Measurements from ENCODE around the gene VOPP1.

Gene VOPP1

DNA sequence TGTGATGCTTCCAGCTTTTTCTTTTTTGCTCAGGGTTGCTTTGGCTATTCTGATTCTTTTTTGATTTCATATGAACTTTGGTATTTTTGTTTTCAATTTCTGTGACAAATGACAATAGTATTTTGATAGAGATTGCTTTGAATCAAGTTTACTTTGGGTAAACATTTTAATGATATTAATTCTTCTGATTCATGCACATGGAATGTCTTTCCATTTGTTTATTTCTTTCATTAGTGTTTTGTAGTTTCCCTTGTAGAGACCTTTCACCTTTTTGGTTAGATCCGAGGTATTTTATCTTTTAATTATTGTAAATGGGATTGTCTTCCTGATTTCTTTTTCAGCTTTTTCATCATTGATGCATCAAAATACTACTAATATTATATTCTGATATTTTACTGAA, 114.0 kb downstream of the VOPP1 start:
- no peak for FAIRE-seq

DNA sequence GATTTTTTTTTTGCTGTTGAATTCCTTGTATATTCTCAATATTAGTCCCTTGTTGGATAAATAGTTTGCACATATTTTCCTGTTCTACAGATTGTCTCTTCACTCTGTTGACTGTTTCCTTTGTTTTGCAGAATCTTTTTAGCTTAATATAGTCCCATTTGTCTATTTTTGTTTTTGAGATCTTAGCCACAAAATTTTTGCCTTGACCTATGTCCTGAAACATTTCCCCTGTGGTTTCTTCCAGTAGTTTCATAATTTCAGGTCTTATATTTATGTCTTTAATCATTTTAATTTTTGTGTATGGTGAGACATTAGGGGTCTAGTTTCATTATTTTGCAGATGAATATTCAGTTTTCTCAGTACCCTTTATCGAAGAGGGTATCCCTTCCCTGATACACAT, 114.5 kb downstream of the VOPP1 start:
- FAIRE-seq: no peak

- FAIRE-seq: no peak
These were observed 119.3 kb downstream of the VOPP1 start for GRCh38 chr7:55452971-55453370.

DNA sequence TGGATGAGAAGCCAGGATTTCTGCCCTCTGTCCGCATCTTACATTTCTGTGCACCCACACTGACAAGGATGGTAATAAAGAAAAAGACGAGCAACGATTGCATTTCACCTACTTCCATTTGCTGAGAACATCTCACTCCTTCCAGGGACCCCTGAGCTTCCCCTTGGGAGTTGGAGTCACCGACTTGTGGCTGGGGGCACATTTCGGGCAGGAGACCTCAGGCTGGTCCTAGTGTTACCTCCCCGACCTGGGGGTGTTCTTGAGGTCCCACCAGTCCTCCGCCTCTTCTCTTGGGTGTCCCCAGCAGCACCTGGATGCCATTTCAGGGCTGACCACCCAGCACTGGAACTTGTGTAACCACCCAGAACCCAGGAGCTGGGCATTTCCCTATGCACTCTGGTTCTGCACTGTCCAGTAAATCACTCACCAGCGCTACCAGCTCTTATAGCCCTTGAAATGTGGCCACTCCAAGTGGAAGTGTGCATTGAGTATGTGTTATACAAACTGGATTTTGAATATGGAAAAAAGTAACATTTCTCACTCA, 122.2 kb downstream of the VOPP1 start:
- FAIRE-seq: no peak

DNA sequence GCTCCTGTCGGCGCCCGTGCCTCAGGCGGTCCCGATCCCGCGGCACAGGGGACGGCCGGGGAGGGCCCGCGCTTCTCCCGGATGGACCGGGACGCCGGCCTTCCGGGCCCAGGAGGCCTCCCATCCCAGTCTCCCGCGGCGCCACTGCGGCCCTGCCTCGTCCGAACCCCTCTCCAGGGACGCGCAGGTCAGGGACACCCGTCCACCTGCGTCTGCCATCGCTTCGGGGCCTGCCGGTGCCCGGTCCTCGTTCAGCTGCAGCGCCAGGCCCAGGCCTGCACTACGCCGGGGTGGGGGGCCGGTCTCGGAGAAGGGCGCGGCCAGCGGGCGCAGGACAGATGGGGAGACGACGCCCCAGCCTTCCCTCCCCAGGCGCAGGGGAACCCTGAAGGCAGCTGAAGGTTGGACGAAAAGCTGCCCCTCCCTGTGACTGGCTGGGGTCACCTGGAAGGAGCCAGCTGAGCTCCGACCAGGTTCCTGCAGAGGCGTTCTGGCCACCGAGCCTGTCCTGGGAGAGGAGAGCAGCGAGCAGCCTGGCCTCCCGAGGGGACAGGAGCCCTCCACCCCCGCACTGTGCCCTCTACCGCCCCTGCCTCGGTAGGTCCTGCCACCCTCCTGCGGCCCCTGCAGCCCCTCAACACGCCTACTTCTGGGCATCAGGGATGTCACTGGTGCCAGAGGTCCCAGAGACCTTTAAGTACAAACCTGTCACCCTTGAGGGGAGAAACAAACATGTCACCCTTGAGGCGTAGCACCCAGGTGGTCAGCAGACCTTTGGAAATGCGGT, 122.9 kb downstream of the VOPP1 start:
- no peak for FAIRE-seq

- FAIRE-seq: no peak
These were observed 123.8 kb downstream of the VOPP1 start for GRCh38 chr7:55448526-55448925.

DNA sequence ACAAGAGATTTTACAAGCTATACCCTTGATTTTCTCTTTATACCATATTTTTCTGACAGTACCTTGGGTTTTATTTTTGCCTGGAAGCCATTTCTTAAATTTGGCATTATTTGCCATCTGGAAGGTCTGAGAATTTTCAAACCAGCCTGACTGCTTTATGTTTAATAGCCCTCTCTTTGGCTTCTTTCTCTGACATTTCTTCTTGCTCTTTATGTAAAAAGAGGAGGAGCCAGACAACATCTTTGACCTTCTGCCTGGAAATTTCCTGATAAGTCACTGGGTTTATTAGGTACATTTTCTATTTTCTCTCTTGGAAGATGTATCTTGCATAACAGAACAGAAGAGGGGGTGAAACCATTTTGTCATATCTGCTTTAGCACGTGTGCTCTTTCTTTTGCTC, 127.5 kb downstream of the VOPP1 start:
- no peak for FAIRE-seq

DNA sequence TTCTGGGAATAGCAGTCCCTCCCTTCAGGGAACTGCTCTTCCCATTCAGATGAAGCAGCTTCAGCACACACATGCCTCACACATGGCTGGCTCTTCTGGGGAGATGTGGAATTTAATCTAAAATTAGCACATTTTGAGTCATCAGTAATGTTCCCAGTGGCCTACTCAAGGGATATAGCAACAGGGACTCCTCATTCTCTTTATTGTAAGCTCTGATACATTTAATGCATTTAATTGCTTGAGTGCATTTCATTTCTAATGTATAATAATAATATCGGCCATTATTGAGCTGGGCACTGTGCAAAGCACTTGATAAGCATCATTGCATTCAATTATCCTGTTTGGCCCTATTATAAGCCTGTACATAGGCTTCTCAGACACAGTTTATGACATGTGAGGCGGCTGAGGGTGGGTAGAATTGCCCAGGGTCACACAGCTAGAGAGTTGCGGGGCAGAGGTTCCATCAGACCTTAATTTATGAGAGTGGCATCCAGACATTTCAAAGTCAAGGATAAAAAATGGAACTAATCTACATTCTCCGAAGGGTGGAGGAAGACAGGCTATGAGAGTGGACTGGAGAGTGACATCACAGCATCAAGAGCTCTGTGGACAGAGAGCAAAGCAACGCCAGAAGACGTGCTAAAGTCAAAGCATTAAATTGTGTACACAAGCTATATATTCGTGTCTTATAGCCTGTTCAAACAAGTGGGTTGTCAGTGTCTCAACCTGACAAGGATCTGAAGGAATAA, 130.4 kb downstream of the VOPP1 start:
- no peak for FAIRE-seq

GRCh38 chr7:55441002-55441401, 131.3 kb downstream of the VOPP1 start:
- FAIRE-seq: no peak

- no peak for FAIRE-seq
These were observed 132.1 kb downstream of the VOPP1 start for GRCh38 chr7:55440040-55440690.

DNA sequence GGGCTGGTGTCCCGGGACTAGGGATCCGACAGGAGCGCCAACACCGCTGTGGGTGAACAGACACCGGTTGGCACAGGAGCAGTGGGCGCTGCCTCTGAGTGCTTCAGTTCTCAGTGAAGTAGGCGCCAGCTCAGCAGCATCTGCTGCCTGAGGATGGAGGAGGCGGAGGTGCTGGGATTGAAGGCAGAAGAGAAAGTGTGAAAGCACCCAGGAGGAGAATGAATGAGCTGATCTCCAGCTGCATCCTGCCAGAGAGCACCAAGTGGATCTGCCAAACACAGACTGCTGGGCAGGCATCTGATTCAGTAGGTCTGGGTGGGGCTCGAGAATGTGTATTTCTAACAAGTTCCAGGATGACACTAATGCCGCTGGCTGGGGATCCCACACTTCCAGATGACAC, 132.7 kb downstream of the VOPP1 start:
- no peak for FAIRE-seq

- no peak for FAIRE-seq
These were observed 133.4 kb downstream of the VOPP1 start for GRCh38 chr7:55438757-55439525.

DNA sequence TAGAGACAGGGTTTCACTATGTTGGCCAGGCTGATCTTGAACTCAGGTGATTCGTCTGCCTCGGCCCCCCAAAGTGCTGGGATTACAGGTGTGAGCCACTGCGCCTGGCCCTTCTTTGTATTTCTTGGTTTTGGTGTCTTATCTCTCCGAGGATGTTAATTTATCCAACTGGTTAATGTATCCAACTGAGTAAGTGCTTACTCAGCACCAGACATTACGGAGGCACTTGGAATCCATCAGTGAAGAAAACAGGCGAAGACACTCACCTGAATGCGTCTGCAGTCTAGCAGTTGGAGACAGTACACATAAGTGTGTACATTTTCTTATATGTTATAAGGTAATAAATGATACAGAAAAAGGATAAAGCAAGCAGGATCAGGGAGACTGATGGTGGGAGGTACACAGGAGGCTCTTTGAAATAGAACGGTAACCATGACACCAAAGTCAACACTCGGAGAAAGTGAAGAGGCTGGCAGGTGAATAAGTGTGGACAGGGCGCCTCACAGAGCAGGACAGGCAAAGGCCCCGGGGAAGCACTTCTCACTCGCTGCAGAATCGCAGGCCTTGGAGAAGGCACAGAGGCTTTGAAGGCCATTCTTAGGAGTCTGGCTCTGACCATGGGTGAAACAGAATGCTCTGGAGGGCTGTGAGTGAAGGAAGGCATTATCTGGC, 134.1 kb downstream of the VOPP1 start:
- FAIRE-seq: no peak

- FAIRE-seq: no peak
These were observed 134.9 kb downstream of the VOPP1 start for GRCh38 chr7:55437375-55437774.

DNA sequence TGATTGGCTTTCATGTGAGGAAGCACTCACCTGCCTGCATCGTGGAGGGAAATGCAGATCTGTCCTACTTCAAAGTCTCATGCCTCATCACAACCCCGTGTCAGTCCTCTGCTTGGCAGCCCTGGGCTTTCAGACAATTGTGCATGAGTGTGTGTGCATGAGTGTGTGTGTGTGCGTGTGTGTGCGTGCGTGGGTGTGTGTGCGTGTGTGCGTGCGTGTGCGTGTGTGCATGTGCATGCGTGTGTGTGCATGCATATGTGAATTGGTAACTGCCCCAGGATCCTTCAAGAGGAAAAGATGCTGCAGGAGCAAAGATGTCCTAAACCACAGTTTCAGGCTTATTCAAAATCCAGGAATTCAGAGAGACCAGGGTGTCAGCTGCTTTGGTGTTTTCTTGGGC, 135.8 kb downstream of the VOPP1 start:
- FAIRE-seq: no peak

DNA sequence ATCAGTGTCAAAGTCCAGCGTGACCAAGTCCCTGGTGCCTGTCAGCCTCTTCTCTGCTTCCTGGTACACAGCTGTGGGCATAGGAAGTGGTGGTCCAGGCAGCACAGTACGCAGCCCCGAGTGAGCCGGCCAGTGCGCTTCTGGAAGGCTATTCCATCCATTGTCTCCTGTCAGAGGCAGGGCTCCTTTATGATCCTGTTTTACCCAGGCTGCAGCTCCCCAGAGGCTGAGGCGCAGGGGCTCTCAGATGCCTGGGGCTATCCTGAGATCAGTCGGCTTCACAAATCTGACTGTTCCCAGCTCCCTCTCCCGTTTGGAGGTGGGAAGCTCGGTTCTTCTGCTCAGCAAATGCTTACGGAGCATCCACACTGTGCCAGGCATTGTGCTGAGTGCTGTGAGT, 136.8 kb downstream of the VOPP1 start:
- FAIRE-seq: no peak

GRCh38 chr7:55432939-55433784, 139.1 kb downstream of the VOPP1 start:
- no peak for FAIRE-seq

DNA sequence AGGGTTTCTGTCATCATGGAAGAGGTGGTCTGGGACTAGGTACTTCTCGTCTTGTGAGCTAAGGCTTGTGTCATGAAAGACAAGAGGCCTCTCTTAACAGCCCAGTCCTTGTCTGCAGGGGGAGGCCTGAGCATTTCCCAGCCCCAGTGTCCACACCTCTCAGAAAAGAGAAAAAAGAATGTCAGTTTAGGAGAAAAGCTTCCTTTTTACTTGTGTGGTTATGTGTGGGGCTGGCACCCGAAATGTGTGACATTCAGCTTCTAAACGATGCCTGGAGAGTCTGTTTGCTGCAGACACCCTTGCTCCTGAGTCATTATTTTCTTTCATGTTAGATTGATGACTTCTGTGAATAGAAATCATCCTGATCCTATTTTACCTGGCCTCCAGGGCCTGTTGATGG, 139.8 kb downstream of the VOPP1 start:
- FAIRE-seq: no peak

GRCh38 chr7:55431898-55432297, 140.4 kb downstream of the VOPP1 start:
- FAIRE-seq: no peak

- FAIRE-seq: no peak
These were observed 142.3 kb downstream of the VOPP1 start for GRCh38 chr7:55429835-55430499.

DNA sequence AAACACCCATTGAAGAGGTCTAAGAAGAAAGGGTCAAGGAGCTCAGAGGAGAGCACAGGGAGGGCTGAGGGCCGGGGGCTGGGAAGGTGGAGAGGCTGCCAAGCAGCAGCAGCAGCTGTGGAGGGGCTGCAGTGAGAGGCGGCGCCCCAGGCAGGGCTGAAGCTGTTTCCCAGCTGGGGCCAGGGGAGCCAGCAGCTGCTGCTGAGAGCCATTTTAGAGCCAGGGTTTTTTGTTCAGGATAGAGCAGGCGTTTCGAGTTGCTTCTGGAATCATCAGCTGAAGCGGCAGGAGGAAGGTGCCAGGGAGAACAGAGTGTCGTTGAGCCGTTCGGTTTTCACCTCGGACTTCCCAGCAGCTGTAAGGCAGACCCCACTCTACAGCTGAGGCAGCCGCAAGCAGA, 144.5 kb downstream of the VOPP1 start:
- no peak for FAIRE-seq
